ENCODE measurements around the gene TMEM109. TPM values are rescaled to one million over a fixed set of nuclear protein-coding genes. Genes with fewer than 3 reads are reported as not detected.
"Not testable (repeated sequence)": the region's sequence is repeated elsewhere in the genome, so short reads cannot be mapped to it uniquely, and the experiment has no call there.

The TMEM109 gene
- polyA plus RNA-seq, 4 donors, result 88.8 to 116 (median 91.3) TPM

DNA sequence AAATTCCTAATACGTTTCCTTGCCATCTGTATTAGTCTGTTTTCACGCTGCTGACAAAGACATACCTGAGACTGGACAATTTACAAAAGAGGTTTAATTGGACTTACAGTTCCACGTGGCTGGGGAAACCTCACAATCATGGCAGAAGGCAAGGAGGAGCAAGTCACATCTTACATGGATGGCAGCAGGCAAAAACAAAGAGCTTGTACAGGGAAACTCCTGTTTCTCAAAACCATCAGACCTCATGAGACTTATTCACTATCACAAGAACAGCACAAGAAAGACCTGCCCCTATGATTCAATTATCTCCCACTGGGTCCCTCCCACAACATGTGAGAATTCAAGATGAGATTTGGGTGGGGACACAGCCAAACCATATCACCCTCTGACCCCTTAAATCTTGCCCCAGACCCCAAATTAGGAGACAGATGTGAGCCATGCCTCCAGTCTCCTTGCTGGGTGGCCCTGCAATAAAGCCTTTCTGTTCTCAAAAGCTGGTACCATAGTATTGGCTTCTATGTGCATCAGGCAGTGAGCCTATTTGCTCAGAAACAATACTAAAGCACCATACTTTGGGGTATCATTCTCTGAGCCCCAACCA is 4.2 kb upstream of the TMEM109 start:
- not testable (repeated sequence) for DNase-seq (ENCODE audit: low read depth in 4 of 4, low spot score in 3 of 4)

DNA sequence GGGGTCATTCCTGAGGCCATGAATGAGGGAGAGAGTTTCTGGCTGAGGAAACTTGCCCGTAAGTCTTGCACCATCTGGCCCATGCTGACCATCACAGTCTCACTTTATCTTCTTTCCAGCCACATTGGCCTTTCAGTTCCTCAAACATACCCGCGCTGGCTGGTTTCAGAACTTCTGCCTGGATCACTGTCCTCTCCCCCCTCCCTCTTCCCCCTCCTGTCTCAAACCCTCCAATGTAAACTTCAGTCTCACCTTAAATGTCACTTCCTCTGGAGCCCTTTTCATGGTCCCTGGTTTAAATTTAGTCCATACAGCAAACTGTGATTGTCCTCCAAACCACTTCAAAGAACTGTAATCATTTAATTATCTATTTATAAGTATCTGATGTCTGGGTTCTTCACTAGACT is 3.7 kb upstream of the TMEM109 start:
- no peak for DNase-seq (ENCODE audit: low read depth in 4 of 4, low spot score in 3 of 4)

DNA sequence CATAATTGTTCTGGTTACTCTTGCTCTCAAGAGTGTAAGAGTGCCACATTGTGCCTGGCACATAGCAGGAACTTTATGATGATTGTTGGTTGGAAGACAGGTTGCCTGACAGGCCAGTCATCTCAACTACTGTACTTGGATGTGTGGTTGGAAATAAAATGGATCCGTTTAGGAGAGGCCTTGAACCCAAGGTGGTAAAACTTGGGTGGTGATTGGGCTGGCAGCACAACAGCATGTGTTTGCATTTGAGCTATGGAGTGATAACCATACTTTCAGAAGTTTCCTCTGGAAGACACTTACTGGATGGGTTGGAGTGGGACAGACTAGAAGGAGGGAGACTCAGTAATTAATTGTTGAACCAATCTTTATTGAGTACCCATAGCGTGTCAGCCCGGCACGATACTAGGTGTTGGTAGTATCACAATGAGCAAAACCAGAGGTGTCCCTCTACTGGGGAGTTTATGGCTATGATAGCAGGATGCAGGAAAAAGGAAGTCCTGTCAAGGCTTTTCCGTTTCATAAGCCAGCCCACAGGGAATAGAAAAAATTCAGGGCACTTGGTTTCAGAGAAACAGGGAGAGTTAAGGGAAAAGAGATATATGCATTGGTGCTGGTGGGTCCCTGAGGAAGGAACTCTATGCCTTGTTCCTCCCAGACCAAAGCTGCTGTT is 3.1 kb upstream of the TMEM109 start:
- DNase-seq (ENCODE audit: low read depth in 4 of 4, low spot score in 3 of 4), result no peak

- DNase-seq (ENCODE audit: low read depth in 4 of 4, low spot score in 3 of 4), result no peak
Observed at GRCh38 chr11:60912223-60912850, 1.6 kb upstream of the TMEM109 start.

- DNase-seq (ENCODE audit: low read depth in 4 of 4, low spot score in 3 of 4), result no peak
Observed at GRCh38 chr11:60912851-60913528, 968 bp upstream of the TMEM109 start.

DNA sequence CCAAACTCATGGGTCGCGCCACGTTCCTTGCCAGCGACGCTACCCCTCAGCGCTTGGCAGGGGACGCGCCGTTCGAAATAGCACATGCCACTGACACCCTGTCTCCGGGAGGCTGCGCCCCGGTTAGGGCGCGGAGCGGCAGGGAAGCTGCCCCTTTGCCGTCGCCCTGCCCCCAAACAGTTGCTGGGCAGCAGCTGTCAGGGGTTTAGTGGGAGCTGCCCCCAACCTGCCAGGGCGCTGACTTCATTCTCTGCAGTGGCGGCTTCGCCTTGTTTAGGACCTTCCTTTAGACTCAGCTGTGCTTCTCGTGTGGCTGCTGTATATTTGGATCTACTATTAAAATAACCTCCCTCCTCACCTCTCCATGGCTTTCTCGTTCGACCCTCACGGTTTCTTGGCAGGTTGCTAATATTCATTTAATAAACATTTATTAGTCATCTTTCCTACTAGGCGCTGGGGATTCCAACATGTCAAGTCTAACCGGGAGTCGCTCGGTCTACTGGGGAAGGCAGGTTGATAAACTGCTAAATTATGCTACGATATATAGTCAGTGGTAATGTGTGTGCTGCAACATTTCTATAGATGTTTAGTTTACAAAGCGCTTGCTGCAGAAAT is 782 bp downstream of the TMEM109 start:
- DNase-seq (ENCODE audit: low read depth in 4 of 4, low spot score in 3 of 4), result no peak

DNA sequence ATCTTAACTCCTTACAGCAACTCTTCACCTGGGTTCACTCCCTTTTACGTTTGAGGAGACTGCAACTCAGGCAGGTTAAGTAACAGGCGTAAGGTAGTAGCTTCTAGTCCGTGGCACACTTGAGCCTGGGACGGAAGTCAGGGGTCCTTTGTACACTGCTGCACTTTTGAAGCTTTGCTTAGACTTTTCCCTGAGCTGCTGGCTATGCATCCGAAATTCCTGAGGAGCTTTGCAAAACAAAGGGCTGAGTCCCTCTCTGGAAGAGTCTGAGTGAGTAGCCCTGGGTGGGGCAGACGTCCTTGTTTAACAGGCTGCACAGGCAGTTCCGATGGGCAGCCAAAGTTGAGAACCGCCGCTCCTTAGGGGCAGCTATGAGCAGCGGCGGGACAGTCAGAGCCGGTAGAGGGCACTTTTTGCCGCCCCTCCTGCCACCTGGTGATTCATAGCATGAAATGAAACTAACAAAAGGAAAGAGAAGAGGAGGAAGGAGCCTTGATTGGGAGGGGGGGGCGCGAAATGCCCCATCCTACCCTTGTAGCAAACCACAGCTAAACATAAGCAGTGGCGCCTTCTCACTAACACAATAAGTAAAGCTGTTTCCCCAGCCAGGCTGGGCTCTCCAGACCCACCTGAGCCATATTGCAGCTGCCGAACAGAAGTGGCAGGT is 1.4 kb downstream of the TMEM109 start:
- no peak for DNase-seq (ENCODE audit: low read depth in 4 of 4, low spot score in 3 of 4)

DNA sequence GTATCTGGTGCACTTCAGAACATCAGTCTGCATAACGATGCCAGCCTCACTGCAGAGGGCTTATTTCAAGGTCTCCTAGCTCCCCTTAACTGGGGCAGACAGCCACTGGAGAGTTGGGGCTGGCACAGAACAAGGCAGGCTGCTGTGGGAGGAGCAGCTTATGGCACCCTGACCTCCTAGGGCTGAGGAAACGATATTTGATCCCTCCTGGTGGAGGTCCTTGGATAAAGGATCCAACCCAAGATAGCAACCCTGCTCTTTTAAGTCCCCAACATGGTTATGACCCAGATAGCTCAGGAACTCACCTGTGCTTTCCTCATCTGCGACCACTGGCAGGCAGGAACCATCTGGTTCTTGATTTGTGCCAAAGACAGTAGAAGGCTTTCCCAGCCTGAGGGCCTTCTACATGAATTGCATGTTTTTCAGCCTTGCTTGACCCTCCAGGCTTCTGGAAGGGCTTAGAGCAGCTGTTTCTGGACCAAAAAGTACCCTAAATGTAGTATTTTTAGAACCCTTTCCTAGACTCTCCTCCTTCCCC is 2.8 kb downstream of the TMEM109 start:
- DNase-seq (ENCODE audit: low read depth in 4 of 4, low spot score in 3 of 4), result no peak

DNA sequence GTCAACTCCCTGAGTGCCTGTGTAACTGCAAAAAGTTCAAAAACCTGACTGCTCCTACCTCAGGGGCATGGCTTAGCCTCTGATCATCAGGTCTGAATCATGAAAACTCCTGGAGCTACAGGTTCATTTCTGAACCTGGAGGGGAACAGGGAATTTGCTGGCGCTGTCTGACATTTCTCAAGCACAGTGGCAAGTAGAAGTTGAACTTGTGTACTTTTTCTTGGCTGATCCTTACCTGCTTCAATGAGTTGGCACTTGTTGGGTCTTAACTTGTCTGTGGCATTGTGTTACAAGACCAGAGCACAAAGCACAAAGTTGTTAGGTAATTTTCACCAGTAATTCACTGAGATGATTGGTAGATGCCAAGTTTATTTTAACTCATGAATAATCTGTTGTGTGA is 3.3 kb downstream of the TMEM109 start:
- DNase-seq (ENCODE audit: low read depth in 4 of 4, low spot score in 3 of 4), result no peak

- no peak for DNase-seq (ENCODE audit: low read depth in 4 of 4, low spot score in 3 of 4)
Observed at GRCh38 chr11:60918251-60918938, 4.4 kb downstream of the TMEM109 start.

GRCh38 chr11:60918939-60919265 is 4.9 kb downstream of the TMEM109 start:
- DNase-seq (ENCODE audit: low read depth in 4 of 4, low spot score in 3 of 4), result no peak

- no peak for DNase-seq (ENCODE audit: low read depth in 4 of 4, low spot score in 3 of 4)
Observed at GRCh38 chr11:60919320-60919719, 5.4 kb downstream of the TMEM109 start.

- no peak for DNase-seq (ENCODE audit: low read depth in 4 of 4, low spot score in 3 of 4)
Observed at GRCh38 chr11:60919956-60920355, 6.0 kb downstream of the TMEM109 start.

GRCh38 chr11:60921259-60921658 is 7.3 kb downstream of the TMEM109 start:
- no peak for DNase-seq (ENCODE audit: low read depth in 4 of 4, low spot score in 3 of 4)

GRCh38 chr11:60921777-60922335 is 7.9 kb downstream of the TMEM109 start:
- no peak for DNase-seq (ENCODE audit: low read depth in 4 of 4, low spot score in 3 of 4)

GRCh38 chr11:60922906-60923305 is 8.9 kb downstream of the TMEM109 start:
- DNase-seq (ENCODE audit: low read depth in 4 of 4, low spot score in 3 of 4), result no peak

DNA sequence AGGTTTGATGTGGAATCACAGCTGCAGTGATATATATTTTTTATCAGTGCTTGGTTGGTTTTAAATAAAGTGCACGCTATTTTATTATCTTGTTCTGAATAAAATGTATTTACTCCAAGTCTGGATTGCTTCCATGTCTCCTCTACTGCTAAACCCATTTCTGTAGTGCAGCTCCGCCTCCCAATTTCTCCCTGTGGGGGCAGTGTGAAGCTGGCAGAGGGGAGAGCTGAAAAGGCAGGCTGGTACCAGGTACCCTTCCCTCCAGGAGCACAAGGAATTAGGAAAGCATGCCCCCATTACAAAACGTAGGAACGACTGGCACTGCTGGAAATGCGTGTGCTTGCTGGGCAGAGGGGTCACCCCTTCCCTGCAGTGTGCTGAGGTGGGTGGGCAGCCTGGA is 9.4 kb downstream of the TMEM109 start:
- no peak for DNase-seq (ENCODE audit: low read depth in 4 of 4, low spot score in 3 of 4)

GRCh38 chr11:60923800-60924109 is 9.8 kb downstream of the TMEM109 start:
- no peak for DNase-seq (ENCODE audit: low read depth in 4 of 4, low spot score in 3 of 4)

DNA sequence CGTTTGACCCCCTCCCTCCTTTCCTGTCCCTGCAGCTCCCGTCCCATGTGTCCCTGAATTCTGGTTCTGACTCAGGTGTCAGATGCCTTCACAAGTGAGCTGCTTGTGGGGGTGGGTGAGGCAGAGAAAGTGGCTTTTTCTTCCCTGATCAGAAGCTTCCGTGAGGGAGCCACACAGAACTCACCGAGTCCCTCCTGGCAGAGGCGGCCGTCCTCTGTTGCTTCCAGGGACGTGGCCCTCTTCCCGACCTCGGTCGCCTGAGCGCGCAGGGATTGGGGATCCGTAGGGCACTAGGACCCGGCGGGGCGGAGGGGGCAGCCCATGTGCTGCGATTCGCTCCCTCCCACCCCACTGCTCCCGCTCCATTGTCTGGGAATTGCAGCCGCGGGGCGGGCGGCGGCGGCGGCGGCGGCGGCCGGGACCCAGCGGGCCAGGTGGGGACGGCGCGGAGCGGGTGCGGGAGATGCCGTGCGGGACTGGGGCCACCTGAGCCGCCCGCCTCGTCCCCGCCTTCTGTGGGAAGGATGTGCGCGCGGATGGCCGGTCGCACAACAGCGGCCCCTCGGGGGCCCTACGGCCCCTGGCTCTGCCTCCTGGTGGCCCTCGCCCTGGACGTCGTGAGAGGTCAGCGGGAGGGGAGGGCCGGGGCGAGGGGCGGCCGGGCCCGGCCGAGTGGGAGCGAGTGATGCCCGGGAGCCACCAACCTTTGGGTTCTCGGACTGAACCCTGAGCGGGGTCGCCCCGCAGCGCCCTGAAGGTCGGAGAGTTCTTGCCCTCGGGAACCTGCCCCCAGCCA is 10.3 kb downstream of the TMEM109 start, which contains the start of gene TMEM132A:
Gene TMEM132A (plus strand): TSS at position 351 of the 796 bp plus-strand sequence. CDS start 174 bp downstream, at position 525.
- no peak for DNase-seq (ENCODE audit: low read depth in 4 of 4, low spot score in 3 of 4)
